Trophoblast cell (in vitro differentiated cells and primary cell): Measurements from ENCODE around the gene DAND5.

Experiments
- DNase-seq, 2 donors: peaks; one replicate each; pipeline ENCODE4 v3.0.0-alpha.2; 2016
- H2AFZ ChIP-seq: 2 replicates; pipeline ENCODE4 v1.6.1; 2013; ENCODE audit warnings: low read length, moderate library complexity, mild to moderate bottlenecking; ENCODE audit not compliant: insufficient read depth, poor library complexity
- H2AK5ac ChIP-seq: 2 replicates; pipeline ENCODE4 v1.6.1; 2013; ENCODE audit warnings: mild to moderate bottlenecking, low read length
- H2BK120ac ChIP-seq: 2 replicates; pipeline ENCODE4 v1.6.1; 2013; ENCODE audit warnings: low read length, mild to moderate bottlenecking, moderate library complexity; ENCODE audit not compliant: insufficient read depth, poor library complexity
- H2BK12ac ChIP-seq: 2 replicates; pipeline ENCODE4 v1.6.1; 2013; ENCODE audit warnings: mild to moderate bottlenecking, low read length, moderate library complexity
- H2BK5ac ChIP-seq: 2 replicates; pipeline ENCODE4 v1.6.1; 2013; ENCODE audit warnings: low read length, low read depth, moderate library complexity, mild to moderate bottlenecking; ENCODE audit not compliant: poor library complexity
- H3K14ac ChIP-seq: 2 replicates; pipeline ENCODE4 v1.6.1; 2013; ENCODE audit warnings: mild to moderate bottlenecking, low read length
- H3K18ac ChIP-seq: 2 replicates; pipeline ENCODE4 v1.6.1; 2013; ENCODE audit warnings: mild to moderate bottlenecking, low read length
- H3K23ac ChIP-seq: 2 replicates; pipeline ENCODE4 v1.6.1; 2013; ENCODE audit warnings: low read length
- H3K27ac ChIP-seq: 2 replicates; pipeline ENCODE4 v1.5.1; 2013; ENCODE audit warnings: low read depth, mild to moderate bottlenecking, inconsistent platforms, low read length, moderate library complexity
- H3K27me3 ChIP-seq: 2 replicates; pipeline ENCODE4 v1.6.1; 2013; ENCODE audit warnings: inconsistent platforms, mild to moderate bottlenecking, low read length, moderate library complexity; ENCODE audit not compliant: insufficient read depth
- H3K36me3 ChIP-seq, 2 experiments: 1 replicate in 1 of 2; 2 replicates in 1 of 2; pipeline ENCODE4 v1.6.1; 2013; ENCODE audit warnings: low read length in 2 of 2, mild to moderate bottlenecking in 2 of 2, moderate library complexity in 1 of 2; ENCODE audit not compliant: insufficient read depth in 2 of 2, control insufficient read depth in 1 of 2
- H3K4ac ChIP-seq: 2 replicates; pipeline ENCODE4 v1.6.1; 2013; ENCODE audit warnings: low read depth, mild to moderate bottlenecking, low read length, moderate library complexity
- H3K4me1 ChIP-seq, 2 experiments: 1 replicate in 1 of 2; 2 replicates in 1 of 2; pipeline ENCODE4 v1.6.1; 2013; ENCODE audit warnings: low read length in 2 of 2, mild to moderate bottlenecking in 2 of 2, moderate library complexity in 1 of 2; ENCODE audit not compliant: insufficient read depth in 2 of 2, control insufficient read depth in 1 of 2
- H3K4me2 ChIP-seq: 2 replicates; pipeline ENCODE4 v1.6.1; 2013; ENCODE audit warnings: inconsistent platforms, mild to moderate bottlenecking, low read length, moderate library complexity
- H3K4me3 ChIP-seq: 2 replicates; pipeline ENCODE4 v1.5.1; 2013; ENCODE audit warnings: mild to moderate bottlenecking, low read depth, low read length, inconsistent platforms
- H3K79me1 ChIP-seq: one replicate; pipeline ENCODE4 v1.6.1; 2013; ENCODE audit warnings: low read length
- H3K79me2 ChIP-seq: 2 replicates; pipeline ENCODE4 v1.6.1; 2013; ENCODE audit warnings: low read length, mild to moderate bottlenecking; ENCODE audit not compliant: control insufficient read depth, insufficient read depth, poor library complexity
- H3K9ac ChIP-seq: 2 replicates; pipeline ENCODE4 v1.6.1; 2013; ENCODE audit warnings: mild to moderate bottlenecking, low read length
- H3K9me3 ChIP-seq: 2 replicates; pipeline ENCODE4 v1.6.1; 2013; ENCODE audit warnings: low read depth, mild to moderate bottlenecking, control low read depth, inconsistent platforms, low read length; ENCODE audit not compliant: insufficient read depth
- H4K12ac ChIP-seq: 2 replicates; pipeline ENCODE4 v1.6.1; 2013; ENCODE audit warnings: low read depth, mild to moderate bottlenecking, low read length, moderate library complexity
- H4K8ac ChIP-seq: 2 replicates; pipeline ENCODE4 v1.6.1; 2013; ENCODE audit warnings: low read depth, mild to moderate bottlenecking, low read length, moderate library complexity
- H4K91ac ChIP-seq: one replicate; pipeline ENCODE4 v1.6.1; 2013; ENCODE audit warnings: low read depth, mild to moderate bottlenecking, low read length, moderate library complexity
- WGBS: extraction: QIAGEN DNeasy Blood & Tissue Kit; methylation state at CpG from one replicate; pipeline ENCODE4 v1.1.7; 2013; ENCODE audit warnings: missing lambda C conversion rate; ENCODE audit not compliant: insufficient read length, insufficient coverage; ENCODE audit errors: extremely low coverage; 5-methylcytosine and 5-hydroxymethylcytosine counted together

Gene DAND5

GRCh38 chr19:13002166-13002898 lies 33.0 kb downstream of the DAND5 start:
- Histone ChIP-seq H3K79me2 (no peaks in the 10 kb centered on the region), H3K14ac (no peak overlapping the region), H2AFZ (no peak overlapping the region), H3K36me3 (no peaks in the 10 kb centered on the region), H2BK12ac (no peak overlapping the region), H3K18ac (no peak overlapping the region), H3K79me1 (no peaks in the 10 kb centered on the region), H2BK5ac (no peak overlapping the region), H4K12ac (no peak overlapping the region), H2AK5ac (no peak overlapping the region), H3K4me3 (no peak overlapping the region), H2BK120ac (no peak overlapping the region), H4K8ac (no peak overlapping the region), H3K4ac (no peak overlapping the region), H3K23ac (no peak overlapping the region), H3K9me3 (peaks cover 20% of the 10 kb centered on the region), H4K91ac (no peak overlapping the region), H3K27ac (no peak overlapping the region), H3K4me1 (no peaks in the 10 kb centered on the region), H3K27me3 (peaks cover 36% of the 10 kb centered on the region), H3K9ac (no peak overlapping the region), H3K4me2 (no peak overlapping the region)
- no CpG with 5 or more reads among the region's 29 CpGs for WGBS
- no peak for DNase-seq

DNA sequence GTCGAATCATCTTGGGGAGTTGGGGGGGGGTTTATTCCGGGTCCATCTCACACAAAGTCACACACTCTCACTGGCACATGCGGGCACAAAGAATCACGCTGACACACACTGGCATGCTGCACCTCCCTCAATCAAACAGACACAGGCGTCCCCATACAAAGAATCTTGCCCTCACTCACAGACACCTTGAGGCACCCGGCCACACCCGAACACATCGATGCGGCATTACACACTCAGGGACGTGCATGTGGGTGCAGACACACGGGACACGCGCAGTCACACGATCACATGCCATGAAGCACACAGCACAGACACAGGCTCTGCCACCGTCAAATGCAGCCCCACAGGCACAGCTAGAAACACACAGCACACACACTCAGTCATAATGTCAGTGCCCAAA lies 33.7 kb downstream of the DAND5 start:
- no peak overlapping the region for H2BK5ac ChIP-seq
- no peaks in the 10 kb centered on the region for H3K79me1 ChIP-seq
- H3K79me2 ChIP-seq, result no peaks in the 10 kb centered on the region
- no peak overlapping the region for H2AK5ac ChIP-seq
- DNase-seq, result no peak
- no peak overlapping the region for H3K4me2 ChIP-seq
- H3K18ac ChIP-seq, result no peak overlapping the region
- H3K9ac ChIP-seq, result no peak overlapping the region
- no peak overlapping the region for H3K4me3 ChIP-seq
- no peak overlapping the region for H4K12ac ChIP-seq
- H3K36me3 ChIP-seq, result no peaks in the 10 kb centered on the region
- peaks cover 17% of the 10 kb centered on the region for H3K9me3 ChIP-seq
- H2AFZ ChIP-seq, result no peak overlapping the region
- H4K8ac ChIP-seq, result no peak overlapping the region
- H3K4me1 ChIP-seq, result no peaks in the 10 kb centered on the region
- no peak overlapping the region for H3K4ac ChIP-seq
- peaks cover 36% of the 10 kb centered on the region for H3K27me3 ChIP-seq
- H4K91ac ChIP-seq, result no peak overlapping the region
- no CpG with 5 or more reads among the region's 15 CpGs for WGBS
- no peak overlapping the region for H3K27ac ChIP-seq
- H3K23ac ChIP-seq, result no peak overlapping the region
- H2BK12ac ChIP-seq, result no peak overlapping the region
- H2BK120ac ChIP-seq, result no peak overlapping the region
- H3K14ac ChIP-seq, result no peak overlapping the region

GRCh38 chr19:13004273-13004672 lies 34.9 kb downstream of the DAND5 start:
- H3K4me3 ChIP-seq, result no peak overlapping the region
- peaks cover 42% of the 10 kb centered on the region for H3K27me3 ChIP-seq
- WGBS, result no CpG with 5 or more reads among the region's 7 CpGs
- no peak overlapping the region for H2BK5ac ChIP-seq
- no peak overlapping the region for H4K91ac ChIP-seq
- H3K18ac ChIP-seq, result no peak overlapping the region
- H3K14ac ChIP-seq, result no peak overlapping the region
- no peak overlapping the region for H3K9ac ChIP-seq
- no peak overlapping the region for H2BK120ac ChIP-seq
- no peak overlapping the region for H4K12ac ChIP-seq
- no peak overlapping the region for H3K4ac ChIP-seq
- no peak overlapping the region for H4K8ac ChIP-seq
- no peak for DNase-seq
- H3K79me2 ChIP-seq, result no peaks in the 10 kb centered on the region
- no peak overlapping the region for H2BK12ac ChIP-seq
- no peaks in the 10 kb centered on the region for H3K79me1 ChIP-seq
- H3K9me3 ChIP-seq, result peaks cover 16% of the 10 kb centered on the region
- no peak overlapping the region for H2AK5ac ChIP-seq
- no peak overlapping the region for H3K27ac ChIP-seq
- H3K4me1 ChIP-seq, result no peaks in the 10 kb centered on the region
- H2AFZ ChIP-seq, result no peak overlapping the region
- H3K36me3 ChIP-seq, result no peaks in the 10 kb centered on the region
- no peak overlapping the region for H3K4me2 ChIP-seq
- no peak overlapping the region for H3K23ac ChIP-seq

GRCh38 chr19:13005253-13005652 lies 35.9 kb downstream of the DAND5 start:
- no peak overlapping the region for H3K23ac ChIP-seq
- H4K91ac ChIP-seq, result no peak overlapping the region
- no peak overlapping the region for H3K4me3 ChIP-seq
- H3K4me1 ChIP-seq, result no peaks in the 10 kb centered on the region
- H3K36me3 ChIP-seq, result no peaks in the 10 kb centered on the region
- no peak overlapping the region for H3K18ac ChIP-seq
- no peak overlapping the region for H2BK5ac ChIP-seq
- H3K14ac ChIP-seq, result no peak overlapping the region
- H2BK12ac ChIP-seq, result no peak overlapping the region
- no peak overlapping the region for H2BK120ac ChIP-seq
- no peak overlapping the region for H3K27ac ChIP-seq
- H4K8ac ChIP-seq, result no peak overlapping the region
- no peak overlapping the region for H3K4ac ChIP-seq
- H3K9ac ChIP-seq, result no peak overlapping the region
- no peak overlapping the region for H2AFZ ChIP-seq
- H3K4me2 ChIP-seq, result no peak overlapping the region
- H2AK5ac ChIP-seq, result no peak overlapping the region
- H3K9me3 ChIP-seq, result peaks cover 16% of the 10 kb centered on the region
- H4K12ac ChIP-seq, result no peak overlapping the region
- no peaks in the 10 kb centered on the region for H3K79me2 ChIP-seq
- no peak for DNase-seq
- no CpG with 5 or more reads among the region's 4 CpGs for WGBS
- no peaks in the 10 kb centered on the region for H3K79me1 ChIP-seq
- H3K27me3 ChIP-seq, result peaks cover 48% of the 10 kb centered on the region
